Nephron (organoid): ENCODE results near the gene ASB5.

Experiments used
- H3K27ac Mint-ChIP-seq, 3 experiments: 2 replicates each; pipeline ENCODE4 v1.8.0; 2020; ENCODE audit warnings: mixed read lengths in 3 of 3, mild to moderate bottlenecking in 2 of 3, moderate library complexity in 1 of 3
- H3K27me3 Mint-ChIP-seq: 2 replicates; pipeline ENCODE4 v1.8.0; 2021; ENCODE audit warnings: low read depth, mild to moderate bottlenecking, moderate library complexity, mixed read lengths
- H3K36me3 Mint-ChIP-seq: 2 replicates; pipeline ENCODE4 v1.8.0; 2020; ENCODE audit warnings: low read depth, mixed read lengths
- H3K4me1 Mint-ChIP-seq: 2 replicates; pipeline ENCODE4 v1.8.0; 2020; ENCODE audit warnings: mixed read lengths
- H3K4me3 Mint-ChIP-seq, 3 experiments: 2 replicates each; pipeline ENCODE4 v1.8.0; 2020; ENCODE audit warnings: mild to moderate bottlenecking in 3 of 3, mixed read lengths in 3 of 3, moderate library complexity in 2 of 3
- H3K9me3 Mint-ChIP-seq: 2 replicates; pipeline ENCODE4 v1.8.0; 2020; ENCODE audit warnings: mixed read lengths
- CTCF ChIP-seq, 3 experiments: fragments of 200-600 bp; sonication (generic); IDR thresholded peaks; one replicate each; pipeline ENCODE4 v1.5.0; 2021; ENCODE audit warnings: antibody characterized with exemption in 3 of 3; ENCODE audit not compliant: unreplicated experiment in 3 of 3

The ASB5 gene

GRCh38 chr4:176270669-176271068, 1.6 kb upstream of the ASB5 start:
- peaks cover 11% of the 10 kb centered on the region for H3K4me1 Mint-ChIP-seq
- TF ChIP-seq CTCF (IDR thresholded peaks at IDR 0.05; ENCODE audit: unreplicated experiment in 3 of 3), result no peak
- H3K27ac Mint-ChIP-seq, result no peak overlapping the region
- peak overlapping the region in 1 of 3 experiments; percentile 30 for H3K4me3 Mint-ChIP-seq
- H3K9me3 Mint-ChIP-seq, result no peaks in the 10 kb centered on the region
- H3K27me3 Mint-ChIP-seq, result no peaks in the 10 kb centered on the region
- H3K36me3 Mint-ChIP-seq, result no peaks in the 10 kb centered on the region

GRCh38 chr4:176266026-176266425, 3.0 kb downstream of the ASB5 start:
- no peak overlapping the region for H3K27ac Mint-ChIP-seq
- H3K9me3 Mint-ChIP-seq, result no peaks in the 10 kb centered on the region
- peak overlapping the region in 1 of 3 experiments; percentile 42 for H3K4me3 Mint-ChIP-seq
- peaks cover 25% of the 10 kb centered on the region for H3K4me1 Mint-ChIP-seq
- TF ChIP-seq CTCF (IDR thresholded peaks at IDR 0.05; ENCODE audit: unreplicated experiment in 3 of 3), result no peak
- H3K27me3 Mint-ChIP-seq, result no peaks in the 10 kb centered on the region
- H3K36me3 Mint-ChIP-seq, result no peaks in the 10 kb centered on the region

- Mint-ChIP-seq H3K4me3 (no peak overlapping the region), H3K27ac (no peak overlapping the region), H3K36me3 (no peaks in the 10 kb centered on the region), H3K27me3 (no peaks in the 10 kb centered on the region), H3K4me1 (peaks cover 36% of the 10 kb centered on the region), H3K9me3 (no peaks in the 10 kb centered on the region)
- no peak for TF ChIP-seq CTCF (IDR thresholded peaks at IDR 0.05; ENCODE audit: unreplicated experiment in 3 of 3)
Measured at GRCh38 chr4:176262243-176262642, 6.8 kb downstream of the ASB5 start.

- no peaks in the 10 kb centered on the region for H3K27me3 Mint-ChIP-seq
- H3K9me3 Mint-ChIP-seq, result no peaks in the 10 kb centered on the region
- peaks cover 43% of the 10 kb centered on the region for H3K4me1 Mint-ChIP-seq
- no peak for TF ChIP-seq CTCF (IDR thresholded peaks at IDR 0.05; ENCODE audit: unreplicated experiment in 3 of 3)
- H3K36me3 Mint-ChIP-seq, result no peaks in the 10 kb centered on the region
- peak overlapping the region in 2 of 3 experiments; percentile 1 to 42 for H3K27ac Mint-ChIP-seq
- no peak overlapping the region for H3K4me3 Mint-ChIP-seq
Measured at GRCh38 chr4:176261481-176261880, 7.5 kb downstream of the ASB5 start.

- Mint-ChIP-seq H3K4me3 (no peak overlapping the region), H3K36me3 (no peaks in the 10 kb centered on the region), H3K4me1 (peaks cover 43% of the 10 kb centered on the region)
Measured at GRCh38 chr4:176261018-176261417, 8.0 kb downstream of the ASB5 start.

More at GRCh38 chr4:176261018-176261417, 8.0 kb downstream of the ASB5 start:
- TF ChIP-seq CTCF (IDR thresholded peaks at IDR 0.05; ENCODE audit: unreplicated experiment in 3 of 3), result no peak
- Mint-ChIP-seq H3K27ac (peak overlapping the region in 1 of 3 experiments; percentile 42), H3K27me3 (no peaks in the 10 kb centered on the region), H3K9me3 (no peaks in the 10 kb centered on the region)
